Hematopoietic multipotent progenitor cell treated with erythropoietin and hydrocortisone succinate and interleukin-3 and kit ligand, for 6 days (in vitro differentiated cells): ENCODE results near the gene EPN3.

Experiments
- DNase-seq: peaks from one replicate; pipeline ENCODE4 v3.0.0-alpha.2; 2015

The EPN3 gene

DNA sequence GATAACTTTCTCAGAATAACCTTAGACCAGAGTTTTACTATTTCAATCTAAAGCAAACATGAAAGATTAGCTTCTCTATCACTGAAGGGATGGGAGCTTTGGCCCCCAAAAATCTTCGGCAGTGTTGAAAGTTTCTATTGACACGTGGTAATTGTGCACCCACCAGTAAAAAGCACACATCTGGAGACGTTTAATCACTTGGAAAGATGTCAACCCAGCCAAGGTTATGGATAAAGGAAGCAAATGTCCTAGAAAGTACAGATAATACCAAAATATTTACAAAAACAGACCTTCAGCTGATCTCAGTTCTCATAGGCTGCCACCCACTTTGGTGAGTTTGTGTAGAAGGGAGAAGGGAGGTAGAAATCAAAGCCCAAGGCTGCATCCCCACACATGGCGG is 19.0 kb upstream of the EPN3 start:
- no peak for DNase-seq

DNA sequence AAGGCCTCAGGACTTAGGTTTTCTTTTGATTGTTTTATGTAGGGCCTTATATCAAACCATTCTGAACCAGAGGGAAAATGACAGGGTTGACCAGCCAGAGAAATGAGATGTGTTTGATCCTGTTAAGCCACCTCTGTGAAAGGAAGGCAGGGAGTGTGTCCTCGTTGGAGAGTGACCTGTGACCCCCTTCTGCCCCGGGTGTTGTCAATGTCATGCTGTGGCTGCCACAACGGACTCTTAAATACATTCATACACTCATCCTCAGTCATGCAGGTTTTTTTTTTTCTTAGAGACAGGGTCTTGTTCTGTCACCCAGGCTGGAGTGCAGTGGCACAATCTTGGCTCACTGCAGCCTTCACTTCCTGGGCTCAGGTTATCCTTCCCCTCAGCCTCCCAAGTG is 18.1 kb upstream of the EPN3 start:
- no peak for DNase-seq

DNA sequence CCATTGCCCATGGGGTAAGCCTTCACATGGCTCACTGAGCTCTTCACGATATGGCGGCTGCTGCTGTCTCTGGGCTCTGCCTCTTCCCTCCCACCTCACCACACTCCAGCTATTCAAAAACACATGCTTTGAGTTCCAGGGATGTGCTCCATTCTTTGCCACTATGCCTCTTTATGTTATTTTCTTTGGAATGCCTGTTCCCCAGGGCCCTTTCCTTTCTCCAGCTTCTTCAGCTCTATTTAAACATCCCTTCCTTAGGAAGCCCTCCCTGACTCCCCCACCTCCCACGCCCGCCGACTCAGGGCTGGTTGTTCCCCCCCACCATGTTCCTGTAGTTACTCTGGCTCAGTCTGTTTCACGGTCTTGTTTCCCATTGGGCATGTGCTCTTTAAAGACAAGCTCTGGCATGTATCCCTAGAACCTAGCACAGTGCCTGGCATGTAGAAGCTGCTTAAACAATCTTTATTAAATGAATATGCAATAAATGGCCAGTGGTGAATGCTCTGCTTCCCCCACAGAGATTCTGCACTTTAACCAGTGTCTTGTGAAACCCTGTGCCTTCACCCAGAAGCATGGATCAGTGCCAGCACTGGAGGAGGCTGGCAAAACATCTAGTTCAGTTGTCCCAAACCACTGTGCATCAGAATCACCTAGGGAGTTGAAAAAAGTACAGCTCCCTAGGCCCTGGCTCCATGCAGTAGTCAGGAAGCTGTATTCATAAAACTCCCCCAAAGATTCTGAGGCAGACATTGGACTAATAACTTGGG is 17.4 kb upstream of the EPN3 start:
- peak; percentile 32 for DNase-seq

DNA sequence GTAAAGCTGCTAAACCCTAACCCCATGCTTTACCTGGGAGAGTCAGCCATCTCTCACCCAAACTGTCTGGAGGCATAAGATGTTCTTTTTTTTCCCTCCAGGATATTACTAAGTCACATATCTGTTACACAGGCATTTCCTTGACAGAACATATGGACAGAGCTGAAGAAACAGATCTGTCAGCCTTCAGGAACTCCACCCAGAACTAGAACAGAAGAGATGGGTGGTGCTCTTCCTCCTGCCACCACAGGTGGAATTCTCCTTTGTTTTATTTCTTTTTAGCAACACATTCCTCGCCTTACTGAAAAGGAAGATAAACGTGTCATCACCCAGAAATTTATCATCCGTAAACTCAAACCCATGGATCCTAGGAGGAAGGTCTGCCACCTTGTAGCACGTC is 15.5 kb upstream of the EPN3 start:
- DNase-seq: no peak

DNA sequence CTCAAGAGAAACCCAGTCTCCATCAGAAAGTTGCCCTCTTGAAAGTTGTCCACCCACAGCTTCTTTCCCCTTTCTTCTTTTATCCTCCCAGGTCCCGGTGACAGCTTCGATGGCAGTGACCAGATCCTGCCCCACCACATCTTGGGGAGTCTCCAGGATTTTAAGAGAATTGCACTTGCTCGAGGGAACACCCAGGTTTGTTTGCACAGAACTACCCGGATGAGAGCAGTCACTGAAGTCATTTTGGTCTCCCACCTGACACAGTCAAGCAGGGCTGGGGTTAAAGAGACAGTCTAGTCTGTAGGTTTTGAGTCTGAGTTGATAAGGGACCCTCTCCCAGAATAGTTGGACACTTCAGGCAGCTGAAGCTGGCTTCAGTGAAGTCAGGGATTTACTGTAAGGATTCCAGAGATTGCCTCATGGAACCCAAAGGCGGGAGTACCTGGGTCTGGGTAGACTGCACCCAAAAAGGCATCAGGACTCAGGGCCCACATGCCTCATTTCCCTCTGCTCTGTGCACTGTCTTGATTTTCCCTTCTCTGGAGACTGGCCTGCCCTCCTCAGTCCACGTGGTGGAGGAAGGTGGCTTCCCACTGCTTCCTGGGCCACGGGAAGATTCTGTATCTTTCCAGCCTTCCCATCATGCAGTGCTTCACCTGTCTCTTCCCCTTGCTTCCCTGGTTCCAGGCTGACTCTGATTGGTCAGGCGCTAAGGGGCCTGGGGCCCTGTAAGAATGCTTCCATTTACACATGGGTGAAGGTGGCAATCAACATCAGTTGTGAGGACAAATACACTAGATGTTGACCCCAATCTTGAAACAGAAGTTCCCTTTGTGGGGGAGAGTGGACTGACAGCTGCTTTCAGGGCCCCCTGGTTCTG is 14.8 kb upstream of the EPN3 start:
- no peak for DNase-seq

DNA sequence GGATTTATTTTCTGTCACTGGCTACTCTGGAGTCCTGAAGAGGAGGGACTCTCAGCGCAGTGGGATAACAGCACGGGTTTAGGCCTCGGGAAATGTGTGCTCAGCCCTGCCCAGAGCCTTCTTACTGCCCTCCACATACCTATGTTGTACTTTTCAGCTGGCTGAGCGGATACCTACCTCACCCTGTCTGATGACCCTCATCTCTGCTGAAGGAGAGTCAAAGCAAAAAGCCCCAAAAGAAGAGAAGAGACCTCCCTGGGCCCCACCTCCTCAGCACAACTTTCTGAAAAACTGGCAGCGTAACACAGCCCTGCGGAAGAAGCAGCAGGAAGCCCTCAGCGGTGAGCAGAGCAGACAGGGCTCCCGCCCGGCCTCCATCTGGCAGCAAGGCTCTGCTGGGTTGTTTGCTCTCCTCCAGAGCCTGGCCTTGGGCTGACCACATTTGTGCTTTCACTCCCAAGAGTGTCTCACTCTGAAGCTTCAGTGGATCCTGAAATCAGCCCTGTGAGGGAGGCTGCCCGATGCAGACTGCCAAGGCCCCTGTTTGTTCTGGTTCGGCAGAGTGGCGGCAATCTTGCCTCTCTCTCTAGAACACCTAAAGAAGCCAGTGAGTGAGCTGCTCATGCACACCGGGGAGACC is 14.0 kb upstream of the EPN3 start:
- no peak for DNase-seq

DNA sequence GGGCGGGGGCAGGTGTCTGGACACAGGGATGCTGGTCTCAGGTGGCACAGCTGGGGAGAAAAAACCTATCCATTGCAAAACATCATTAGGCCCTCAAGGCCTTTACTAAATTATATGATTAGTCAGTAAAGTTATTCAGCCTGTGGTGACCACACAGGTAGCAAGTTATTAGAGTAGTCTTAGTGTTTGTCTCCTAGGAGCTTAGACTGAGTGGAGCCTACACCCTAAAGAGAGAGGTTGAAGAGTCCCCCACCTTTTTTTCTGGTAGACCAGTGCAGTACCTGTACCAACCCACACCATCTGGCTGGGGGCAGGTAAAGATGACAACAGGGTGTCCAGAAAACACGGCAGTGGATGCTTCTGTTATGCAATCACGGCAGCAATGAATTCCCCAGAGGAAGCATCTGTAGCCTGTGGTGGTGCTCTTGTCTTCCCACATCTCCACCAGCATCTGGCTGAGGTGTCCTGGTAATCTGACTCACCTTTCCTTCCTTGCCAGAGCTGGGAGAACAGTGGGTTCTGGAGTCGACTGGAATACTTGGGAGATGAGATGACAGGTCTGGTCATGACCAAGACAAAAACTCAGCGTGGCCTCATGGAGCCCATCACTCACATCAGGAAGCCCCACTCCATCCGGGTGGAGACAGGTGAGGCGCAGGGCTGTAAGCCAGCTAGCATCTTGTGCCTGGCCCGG is 13.2 kb upstream of the EPN3 start:
- no peak for DNase-seq

DNA sequence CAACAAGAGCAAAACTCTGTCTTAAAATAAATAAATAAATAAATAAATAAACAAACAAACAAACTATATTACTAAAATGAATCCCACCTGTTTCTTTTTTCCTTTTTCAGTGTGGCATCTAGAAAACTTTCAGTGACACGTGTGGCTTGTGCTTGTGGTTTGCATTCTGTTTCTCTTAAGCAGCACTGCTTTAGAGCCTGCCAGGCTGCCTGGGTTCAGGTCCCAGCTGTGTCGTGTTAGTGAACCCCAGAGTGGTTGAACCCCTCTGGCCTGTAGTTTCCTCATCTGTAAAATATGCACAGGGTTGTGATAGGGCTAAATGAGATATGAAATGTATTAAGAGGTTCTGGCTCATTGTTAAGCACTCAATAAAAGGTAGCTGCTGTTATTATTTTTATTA is 12.1 kb upstream of the EPN3 start:
- no peak for DNase-seq

DNA sequence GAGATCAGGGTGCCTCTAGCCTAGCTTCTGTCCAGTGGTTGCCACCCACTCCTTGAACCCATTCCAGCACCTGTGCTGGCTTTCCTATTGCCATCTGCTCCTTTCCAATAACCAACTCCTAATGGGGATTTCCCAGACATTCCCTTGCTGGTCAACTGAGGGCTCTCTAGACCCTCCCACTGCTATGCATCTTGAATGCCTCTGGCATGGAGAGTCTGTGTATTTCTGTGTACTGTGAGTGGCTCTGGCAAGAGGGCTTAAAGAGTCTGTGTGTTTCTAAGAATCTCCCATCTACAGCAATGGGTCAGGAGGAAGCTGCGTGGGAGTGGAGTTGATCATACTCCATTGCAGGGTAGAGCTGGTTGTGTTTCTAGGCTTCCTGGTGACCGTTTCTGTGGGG is 11.0 kb upstream of the EPN3 start:
- no peak for DNase-seq

DNA sequence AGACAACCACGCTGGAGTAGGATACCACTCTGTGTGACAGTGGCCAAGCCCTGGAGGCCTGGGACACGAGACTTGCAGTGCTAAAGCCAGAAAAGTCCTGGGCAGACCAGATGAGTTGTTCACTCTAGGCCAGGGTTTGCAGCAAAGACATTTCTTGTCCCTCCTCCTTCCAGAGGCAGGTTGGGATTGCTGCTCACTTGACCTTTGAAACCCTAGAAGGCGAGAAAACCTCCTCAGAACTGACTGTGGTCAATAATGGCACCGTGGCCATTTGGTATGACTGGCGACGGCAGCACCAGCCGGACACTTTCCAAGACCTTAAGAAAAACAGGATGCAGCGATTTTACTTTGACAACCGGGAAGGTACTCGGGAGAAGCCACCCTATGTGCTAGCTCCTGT is 9.8 kb upstream of the EPN3 start:
- no peak for DNase-seq

DNA sequence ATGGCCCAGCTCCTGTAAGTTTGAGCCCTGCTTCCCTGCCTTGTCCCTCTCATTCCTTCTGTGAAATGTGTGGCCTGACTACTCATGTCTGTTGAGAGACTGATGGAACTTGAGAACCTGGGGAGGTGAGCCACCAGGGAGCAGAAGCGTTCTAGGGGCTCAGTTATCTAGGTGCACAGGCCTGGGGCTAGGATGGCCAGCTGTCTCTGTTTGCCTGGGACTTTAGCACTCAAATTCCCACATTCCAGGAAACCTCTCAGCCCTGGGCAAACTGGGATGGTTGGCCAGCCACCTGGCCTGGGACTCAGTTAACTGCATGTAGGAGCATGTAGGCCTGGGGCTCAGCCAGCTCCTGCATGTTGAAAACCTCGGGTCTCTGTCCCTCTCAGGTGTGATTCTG is 9.3 kb upstream of the EPN3 start:
- no peak for DNase-seq

DNA sequence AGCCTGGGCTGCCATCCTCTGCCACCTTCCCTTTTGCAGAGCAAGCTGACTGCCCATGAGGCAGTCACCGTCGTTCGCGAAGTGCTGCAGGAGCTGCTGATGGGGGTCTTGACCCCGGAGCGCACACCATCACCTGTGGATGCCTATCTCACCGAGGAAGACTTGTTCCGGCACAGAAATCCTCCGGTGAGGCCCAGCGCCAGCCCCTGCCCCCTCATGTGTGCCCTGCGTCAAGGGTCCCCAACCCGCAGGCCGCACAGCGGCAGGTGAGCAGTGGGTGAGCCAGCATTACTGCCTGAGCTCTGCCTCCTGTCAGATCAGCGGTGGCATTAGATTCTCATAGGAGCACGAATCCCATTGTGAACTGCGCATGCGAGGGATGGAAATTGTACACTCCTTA is 7.7 kb upstream of the EPN3 start:
- no peak for DNase-seq

DNA sequence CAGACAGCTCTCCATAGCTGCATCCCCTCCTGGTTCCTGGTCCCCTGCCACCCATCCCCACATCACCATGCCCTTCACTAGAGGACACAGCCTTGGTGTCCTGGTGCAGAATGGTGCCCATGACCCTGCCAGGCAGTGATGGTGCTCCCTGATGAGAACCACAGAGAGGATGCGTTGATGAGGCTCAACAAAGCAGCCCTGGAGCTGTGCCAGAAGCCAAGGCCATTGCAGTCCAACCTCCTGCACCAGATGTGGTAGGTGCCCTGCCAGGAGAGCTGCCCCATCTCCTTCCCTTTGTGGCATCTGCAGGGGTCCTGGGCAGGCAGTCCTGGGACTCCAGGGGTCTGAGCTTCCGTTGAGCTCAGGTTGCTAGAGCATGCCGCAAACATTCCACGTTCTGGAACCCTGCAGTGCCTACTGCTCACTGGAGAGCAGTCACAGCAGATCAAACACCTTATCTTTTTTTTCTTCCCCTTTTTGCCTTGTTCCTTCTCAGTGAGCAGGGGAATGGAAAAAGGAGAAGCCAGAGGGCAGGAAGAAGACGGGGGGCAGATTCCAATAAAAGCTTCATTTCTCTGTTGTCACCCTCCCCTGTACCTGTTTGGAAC is 5.3 kb upstream of the EPN3 start:
- DNase-seq: peak; percentile 43

DNA sequence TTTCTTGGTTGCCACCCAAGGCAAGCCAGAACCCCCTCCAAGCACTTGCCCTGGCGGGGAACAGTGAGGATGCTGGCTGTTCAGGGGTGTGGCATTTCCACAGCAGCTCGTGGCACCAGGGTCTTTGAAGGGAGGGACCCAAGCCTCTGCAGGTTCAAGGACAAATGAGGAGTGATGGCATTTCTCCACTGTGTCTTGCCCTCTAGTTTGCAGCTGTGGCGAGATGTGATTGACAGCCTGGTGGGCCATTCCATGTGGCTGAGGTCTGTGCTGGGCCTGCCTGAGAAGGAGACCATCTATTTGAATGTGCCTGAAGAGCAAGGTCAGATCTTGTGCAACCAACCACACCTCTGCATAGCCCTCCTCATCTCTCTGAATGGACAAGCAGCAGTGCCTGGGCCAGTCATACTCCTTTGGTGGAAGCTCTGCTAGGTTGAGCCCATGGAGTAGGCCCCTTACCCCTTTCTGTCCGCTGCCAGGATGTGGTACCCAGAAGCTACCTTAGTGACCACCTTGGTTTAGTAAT is 4.5 kb upstream of the EPN3 start:
- DNase-seq: no peak

DNA sequence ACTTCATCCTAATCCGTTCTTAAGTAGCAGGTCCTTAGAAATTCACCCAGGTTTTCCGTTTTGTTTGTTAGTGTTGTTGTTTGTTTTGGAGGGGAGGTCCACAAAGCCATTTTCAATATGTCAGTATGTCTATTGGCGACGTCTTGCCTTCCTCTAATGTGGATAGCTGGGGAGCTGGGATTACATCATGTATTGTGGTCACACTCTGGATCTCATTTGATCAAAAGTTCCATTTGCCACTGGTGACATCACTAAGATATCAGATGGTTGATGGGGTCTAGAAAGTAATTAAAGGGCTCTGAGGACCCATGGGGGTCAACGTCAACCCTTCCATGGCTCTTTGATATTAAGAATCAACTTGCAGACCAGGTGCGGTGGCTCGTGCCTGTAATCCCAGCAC is 2.7 kb upstream of the EPN3 start:
- DNase-seq: no peak

DNA sequence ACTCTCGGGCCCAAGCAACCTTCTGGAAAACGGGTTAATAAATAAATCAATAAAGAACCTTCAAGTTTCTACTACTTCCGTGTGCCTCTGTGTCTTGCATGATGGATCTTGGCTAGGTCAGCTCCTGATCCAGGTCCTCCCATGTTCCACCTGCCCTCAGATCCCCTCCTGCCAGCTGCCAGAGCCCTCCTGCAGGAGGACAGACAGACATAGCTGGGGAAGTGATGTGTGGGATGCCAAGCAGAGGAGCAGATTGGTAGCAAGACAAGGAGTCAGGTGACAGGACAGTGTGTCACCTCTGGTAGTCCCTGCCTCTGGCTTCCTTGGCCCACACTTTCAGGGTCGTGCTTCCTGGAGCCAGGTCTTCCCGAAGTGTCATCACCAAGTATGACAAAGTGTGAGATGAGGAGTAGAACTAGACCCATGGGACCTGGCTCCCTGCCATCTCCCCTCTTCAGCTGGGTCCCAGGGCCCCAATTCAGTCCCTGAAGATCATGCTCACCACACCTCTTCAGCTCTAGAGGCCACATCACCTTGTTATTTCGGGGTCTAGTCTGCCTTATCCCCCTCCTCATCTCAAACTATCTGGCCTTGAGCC is 1.0 kb upstream of the EPN3 start:
- peak; percentile 39 for DNase-seq

DNA sequence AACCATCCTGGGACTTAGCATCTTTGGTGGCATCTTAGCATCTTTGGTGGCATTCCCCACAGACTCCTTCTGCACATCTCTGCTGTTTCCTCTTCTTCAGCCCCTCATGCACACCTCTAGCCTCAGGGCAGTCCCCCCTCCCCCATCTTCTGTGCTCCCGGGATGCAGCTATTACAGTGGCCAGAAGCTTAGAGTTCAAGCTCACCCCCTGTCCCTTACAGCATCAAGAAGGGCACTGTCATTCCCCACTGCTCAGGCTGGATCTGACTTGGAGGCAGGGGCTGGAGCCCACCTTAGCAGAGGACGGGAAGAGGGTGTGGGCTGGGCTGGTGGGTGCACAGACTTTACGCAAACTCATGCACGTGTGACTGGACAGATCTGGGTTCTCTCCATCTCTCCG is 650 bp downstream of the EPN3 start:
- DNase-seq: no peak

DNA sequence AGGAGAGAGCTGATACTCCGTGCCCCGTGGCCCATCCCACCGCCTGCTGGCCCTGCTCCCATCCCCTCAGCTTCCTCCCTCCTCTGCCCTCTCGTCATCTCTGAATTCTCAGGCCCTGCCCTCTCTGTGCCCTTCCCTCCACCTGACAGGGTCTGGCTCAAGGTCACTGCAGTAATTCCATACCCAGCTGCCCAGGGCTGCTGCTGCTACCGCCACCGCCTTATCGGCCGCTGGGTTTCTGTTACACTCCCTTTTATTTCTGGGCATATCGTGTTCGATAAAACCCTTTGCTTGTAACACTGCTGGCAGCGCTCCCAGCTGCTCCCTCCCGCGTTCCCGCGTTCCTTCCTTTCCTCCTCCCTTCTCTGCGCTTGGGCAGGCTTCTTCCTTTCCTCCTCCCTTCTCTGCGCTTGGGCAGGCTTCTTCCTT is 1.2 kb downstream of the EPN3 start:
- DNase-seq: peak; percentile 92

DNA sequence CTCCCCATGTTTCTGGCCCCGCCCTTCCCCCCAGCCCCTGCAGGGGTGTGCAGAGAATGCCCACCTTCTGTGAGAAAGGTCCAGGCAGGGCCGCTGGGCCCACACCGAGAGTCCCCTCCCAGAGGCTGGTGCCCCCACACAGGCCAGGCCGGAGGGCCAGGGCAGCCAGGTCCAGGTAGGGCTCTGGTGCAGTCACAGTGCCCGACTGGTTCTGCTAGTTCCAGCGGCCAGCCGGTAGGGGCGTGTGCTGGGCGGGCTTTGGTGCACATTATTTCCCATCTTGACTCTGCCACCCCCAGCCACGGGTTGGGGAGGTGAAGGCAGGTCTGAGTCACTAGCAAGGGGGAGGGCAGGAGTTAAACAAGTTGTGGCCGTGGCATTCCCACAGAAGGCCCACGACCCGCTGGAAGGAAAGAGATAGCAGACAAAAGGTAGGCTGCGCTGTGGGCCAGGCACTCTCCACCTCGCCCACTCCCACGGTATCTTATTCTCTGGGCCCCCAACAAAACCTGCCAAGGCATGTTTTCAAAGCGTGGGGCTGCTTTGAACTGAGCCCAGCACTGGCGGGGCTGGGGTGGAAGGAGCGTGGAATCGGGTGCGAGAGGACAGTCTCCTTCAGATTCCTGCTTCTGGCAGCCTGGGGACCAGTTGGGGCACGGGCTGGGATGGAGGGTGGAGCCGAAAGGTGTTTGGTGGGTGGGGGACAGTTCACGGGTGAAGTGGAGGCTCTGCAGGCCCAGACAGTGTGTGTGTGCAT is 1.9 kb downstream of the EPN3 start:
- DNase-seq: peak; percentile 83

DNA sequence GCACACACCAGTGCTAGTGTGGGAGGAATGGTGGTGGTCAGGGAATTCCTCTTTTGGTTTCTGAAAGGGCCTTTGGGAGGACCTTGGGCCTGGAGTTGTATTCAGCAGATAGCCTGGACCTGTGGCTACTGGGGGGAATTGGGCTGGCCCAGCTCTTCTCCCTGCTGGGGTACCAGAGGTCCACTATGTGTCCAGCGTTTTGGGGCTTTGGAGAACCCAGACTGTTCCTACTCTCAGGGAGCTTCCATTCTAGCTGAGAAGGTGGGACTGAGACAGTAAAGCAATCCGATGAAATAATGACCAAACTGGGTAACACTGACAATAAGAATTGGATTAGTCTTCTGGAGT is 2.4 kb downstream of the EPN3 start:
- DNase-seq: no peak

DNA sequence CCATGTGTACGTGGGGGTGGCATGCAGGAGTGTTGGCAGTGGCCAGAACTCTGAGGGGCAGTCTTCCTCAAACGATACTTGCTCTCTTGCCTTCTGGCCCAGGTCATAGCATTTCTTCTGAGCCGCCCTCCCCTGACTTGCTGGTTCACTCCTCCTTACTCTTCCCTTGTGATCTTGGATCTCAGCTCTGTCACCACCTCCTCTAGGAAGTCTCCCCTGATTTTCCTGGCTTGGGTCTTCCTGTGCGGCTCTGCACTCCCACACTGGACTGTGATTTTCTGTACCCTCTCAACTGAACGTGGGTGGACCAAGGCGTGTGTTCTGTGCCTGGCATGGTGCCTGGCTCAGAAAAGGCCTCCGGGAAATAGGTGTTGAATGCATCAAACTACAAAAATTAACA is 2.9 kb downstream of the EPN3 start:
- DNase-seq: no peak
